Pancreas (tissue), 10 donors: ENCODE measurements around the gene ZNF341. TPM values are rescaled to one million over a fixed set of nuclear protein-coding genes. Genes with fewer than 3 reads are reported as not detected.

Experiments
- ATAC-seq, 4 donors: fragments of 200-7000 bp; cut with Tn5 transposase; one replicate each; pipeline versions ENCODE4 v1.8.0 to v1.9.1; 2020; ENCODE audit warnings: mild to moderate bottlenecking in 4 of 4, moderate library complexity in 4 of 4
- DNase-seq, 6 donors: peaks; one replicate each; pipeline ENCODE4 v3.0.0-alpha.2; 2020
- FAIRE-seq: peaks from 2 replicates; lab custom pipeline; 2012; peaks lifted over from hg19 to GRCh38; lab: Jason Lieb, UNC
- H3K27ac ChIP-seq, 4 donors: fragments of 200-600 bp; sonication (generic); 1 replicate in 3 of 4; 2 replicates in 1 of 4; pipeline versions ENCODE4 v1.5.0 to v1.8.0; 2020
- H3K27me3 ChIP-seq, 4 donors: fragments of 200-600 bp; one replicate each; pipeline ENCODE4 v1.8.0; 2021
- H3K36me3 ChIP-seq, 3 donors: fragments of 200-600 bp; sonication (generic) in 1 of 3; one replicate each; pipeline versions ENCODE4 v1.5.0 to v1.8.0; 2020 to 2021
- H3K4me1 ChIP-seq, 3 donors: fragments of 200-600 bp; one replicate each; pipeline ENCODE4 v1.8.0; 2021
- H3K4me3 ChIP-seq, 4 donors: fragments of 200-600 bp; sonication (generic) in 2 of 4; one replicate each; pipeline versions ENCODE4 v1.5.0 to v1.8.0; 2020 to 2021
- H3K9me3 ChIP-seq, 4 donors: fragments of 200-600 bp; one replicate each; pipeline ENCODE4 v1.8.0; 2021
- CTCF ChIP-seq, 4 donors: fragments of 200-600 bp; sonication (generic) in 3 of 4; IDR thresholded peaks; one replicate each; pipeline versions ENCODE4 v1.5.0 to v1.8.0; 2021; ENCODE audit warnings: antibody characterized with exemption in 4 of 4
- WGBS, 2 donors: extraction: QIAGEN DNeasy Blood & Tissue Kit; methylation state at CpG; one replicate each; pipeline ENCODE4 v1.1.7; 2013; 5-methylcytosine and 5-hydroxymethylcytosine counted together
- intact Hi-C, 3 donors: fragments of 100-400 bp; cut with DNase I; formaldehyde crosslinking; loops; one replicate each; pipeline versions ENCODE4 v1.11.1 to v1.14.2; 2022
- polyA plus RNA-seq, 2 donors: library from polyadenylated mRNA; stranded (reverse); fragments of 200-250 nt; gene quantifications; one replicate each; pipeline ENCODE4 v1.2.3, GENCODE V29; 2013
- total RNA-seq, 6 donors: library from RNA; stranded (reverse); fragmentation: NEBNext Ultra II Directional in 4 of 6; extraction: Animal tissue kit (Norgen Biotek cat#: 25700) in 4 of 6; gene quantifications; one replicate each; pipeline versions ENCODE4 v1.2.1 to v1.2.4, GENCODE V29; 2021 to 2023
- donor health status: healthy with polysubstance abuse.
- donor health status: DM: no; HTN: no; CAD: no; lungs with moderate emphysema.
- donor health status: DM: no; HTN: no; CAD: no.
- donor health status: control.
- donor health status: control.
- donor health status: Bipolar disorder and iron deficiency.
- donor health status: DM: yes; HTN: yes; CAD: no.
- donor health status: DM: no; HTN: no; CAD: no.
- donor health status: DM: no; HTN: no; CAD: no.
- donor health status: DM: yes; HTN: yes; CAD: no.

The ZNF341 gene
- total and polyA plus RNA-seq, 8 donors: 1.1 to 5.7 (median 1.6) TPM

GRCh38 chr20:33796907-33797544 lies 65.2 kb downstream of the ZNF341 start:
- Histone ChIP-seq H3K27ac (peak overlapping the region; percentile 71 to 87 (median 72)), H3K4me1 (peaks cover 28 to 34% (median 32%) of the 10 kb centered on the region in 3 donors), H3K9me3 (no peaks in the 10 kb centered on the region), H3K27me3 (no peaks in the 10 kb centered on the region), H3K4me3 (no peak overlapping the region), H3K36me3 (no peaks in the 10 kb centered on the region)
- DNase-seq (no peak), ATAC-seq (peak; percentile 50 to 56 (median 54)), FAIRE-seq (no peak)
- TF ChIP-seq CTCF (IDR thresholded peaks at IDR 0.05): no peak
- intact Hi-C loops: no loop called here
- 57 to 63% methylated on average over 5 of the region's 5 CpGs for WGBS, 2 donors

GRCh38 chr20:33798444-33798843 lies 66.6 kb downstream of the ZNF341 start:
- no peak for ATAC-seq
- intact Hi-C loops: no loop called here
- no peak for DNase-seq

GRCh38 chr20:33803921-33804337 lies 72.1 kb downstream of the ZNF341 start:
- ATAC-seq: peak in 1 of 4 donors; percentile 35
- no peak for TF ChIP-seq CTCF (IDR thresholded peaks at IDR 0.05)
- intact Hi-C loops: loop anchor here in 1 of 3 donors (10.0 kb wide), 1 partner anchor 129 kb away; the partner anchor contains the start of gene NECAB3
- no peak for DNase-seq
- Histone ChIP-seq H3K9me3 (no peaks in the 10 kb centered on the region), H3K4me1 (no peaks in the 10 kb centered on the region), H3K27me3 (no peaks in the 10 kb centered on the region), H3K27ac (no peak overlapping the region), H3K4me3 (no peak overlapping the region), H3K36me3 (no peaks in the 10 kb centered on the region)
- 71 to 83% methylated on average over 2 of the region's 2 CpGs for WGBS, 2 donors
- FAIRE-seq: no peak

More at GRCh38 chr20:33798444-33798843, 66.6 kb downstream of the ZNF341 start:
- Histone ChIP-seq H3K36me3 (no peaks in the 10 kb centered on the region), H3K27ac (no peak overlapping the region), H3K4me1 (peaks cover 25 to 34% (median 32%) of the 10 kb centered on the region in 3 donors), H3K4me3 (no peak overlapping the region), H3K27me3 (no peaks in the 10 kb centered on the region), H3K9me3 (no peaks in the 10 kb centered on the region)
- TF ChIP-seq CTCF (IDR thresholded peaks at IDR 0.05): no peak
- WGBS, 2 donors: 97 to 98% methylated on average over 4 of the region's 4 CpGs
- no peak for FAIRE-seq

GRCh38 chr20:33808388-33808787 lies 76.6 kb downstream of the ZNF341 start:
- ATAC-seq: no peak
- WGBS, 2 donors: 85 to 89% methylated on average over 3 of the region's 3 CpGs
- Histone ChIP-seq H3K36me3 (no peaks in the 10 kb centered on the region), H3K4me1 (peaks cover under 1 to 8% (median 6%) of the 10 kb centered on the region in 3 donors), H3K4me3 (no peak overlapping the region), H3K9me3 (no peaks in the 10 kb centered on the region), H3K27ac (no peak overlapping the region), H3K27me3 (no peaks in the 10 kb centered on the region)
- no peak for FAIRE-seq
- TF ChIP-seq CTCF (IDR thresholded peaks at IDR 0.05): no peak
- intact Hi-C loops: loop anchor here in 1 of 3 donors (10.0 kb wide), 1 partner anchor 134 kb away; the partner anchor contains the start of gene NECAB3
- DNase-seq: no peak

- FAIRE-seq (no peak), ATAC-seq (no peak), DNase-seq (no peak)
- Histone ChIP-seq H3K9me3 (no peaks in the 10 kb centered on the region), H3K4me1 (peaks cover 13 to 24% (median 23%) of the 10 kb centered on the region in 3 donors), H3K27ac (no peak overlapping the region), H3K36me3 (no peaks in the 10 kb centered on the region), H3K27me3 (no peaks in the 10 kb centered on the region), H3K4me3 (no peak overlapping the region)
- intact Hi-C loops: loop anchor here in 1 of 3 donors (10.0 kb wide), 1 partner anchor 65 kb away; no protein-coding TSS in a partner anchor
- no peak for TF ChIP-seq CTCF (IDR thresholded peaks at IDR 0.05)
- 36 to 40% methylated on average over 5 of the region's 5 CpGs for WGBS, 2 donors
These were observed 78.5 kb downstream of the ZNF341 start for GRCh38 chr20:33810259-33810658.
